Mesendoderm (in vitro differentiated cells): ENCODE data around the gene PDPR.
"Not testable (repeated sequence)": the region's sequence is repeated elsewhere in the genome, so short reads cannot be mapped to it uniquely, and the experiment has no call there.

Source experiments
- DNase-seq: peaks from one replicate; pipeline ENCODE4 v3.0.0; 2013
- H2AK5ac ChIP-seq: 2 replicates; pipeline ENCODE4 v1.6.1; 2013; ENCODE audit warnings: low read length, inconsistent platforms
- H2BK120ac ChIP-seq: 2 replicates; pipeline ENCODE4 v1.6.1; 2013; ENCODE audit warnings: low read depth, mild to moderate bottlenecking, low read length, moderate library complexity, mixed read lengths
- H2BK15ac ChIP-seq: replicated peaks from 2 replicates; pipeline ENCODE4 v1.6.1; 2013; ENCODE audit warnings: low read depth, mild to moderate bottlenecking, moderate library complexity
- H2BK5ac ChIP-seq: 2 replicates; pipeline ENCODE4 v1.6.1; 2013; ENCODE audit warnings: low read length, inconsistent platforms
- H3K18ac ChIP-seq: 2 replicates; pipeline ENCODE4 v1.6.1; 2013; ENCODE audit warnings: mild to moderate bottlenecking, low read length, mixed read lengths
- H3K23ac ChIP-seq: one replicate; pipeline ENCODE4 v1.6.1; 2013; ENCODE audit warnings: low read length
- H3K27ac ChIP-seq: 2 replicates; pipeline ENCODE4 v1.5.1; 2013; ENCODE audit warnings: low read depth, mild to moderate bottlenecking, inconsistent platforms, low read length, moderate library complexity
- H3K27me3 ChIP-seq: 2 replicates; pipeline ENCODE4 v1.6.1; 2013; ENCODE audit warnings: low read length, control low read depth, mild to moderate bottlenecking, inconsistent platforms; ENCODE audit not compliant: insufficient read depth, poor library complexity
- H3K36me3 ChIP-seq: 2 replicates; pipeline ENCODE4 v1.6.1; 2013; ENCODE audit warnings: low read length, inconsistent platforms; ENCODE audit not compliant: control insufficient read depth, insufficient read depth
- H3K4ac ChIP-seq: one replicate; pipeline ENCODE4 v1.6.1; 2013; ENCODE audit warnings: low read depth, mild to moderate bottlenecking, low read length, moderate library complexity
- H3K4me1 ChIP-seq: 2 replicates; pipeline ENCODE4 v1.6.1; 2013; ENCODE audit warnings: low read depth, low read length, inconsistent platforms; ENCODE audit not compliant: control insufficient read depth
- H3K4me2 ChIP-seq: 2 replicates; pipeline ENCODE4 v1.6.1; 2013; ENCODE audit warnings: low read length
- H3K4me3 ChIP-seq: 2 replicates; pipeline ENCODE4 v1.5.1; 2013; ENCODE audit warnings: mild to moderate bottlenecking, low read length
- H3K56ac ChIP-seq: one replicate; pipeline ENCODE4 v1.6.1; 2013; ENCODE audit warnings: low read length
- H3K79me1 ChIP-seq: 2 replicates; pipeline ENCODE4 v1.6.1; 2013; ENCODE audit warnings: low read length, inconsistent platforms
- H3K79me2 ChIP-seq: 2 replicates; pipeline ENCODE4 v1.6.1; 2013; ENCODE audit warnings: mild to moderate bottlenecking, low read length; ENCODE audit not compliant: control insufficient read depth, insufficient read depth
- H3K9ac ChIP-seq: 2 replicates; pipeline ENCODE4 v1.6.1; 2013; ENCODE audit warnings: low read length, inconsistent platforms
- H4K5ac ChIP-seq: one replicate; pipeline ENCODE4 v1.6.1; 2013; ENCODE audit warnings: low read length
- H4K8ac ChIP-seq: one replicate; pipeline ENCODE4 v1.6.1; 2013; ENCODE audit warnings: low read depth, mild to moderate bottlenecking, control low read depth, low read length, moderate library complexity
- WGBS: extraction: QIAGEN DNeasy Blood & Tissue Kit; methylation state at CpG from one replicate; pipeline ENCODE4 v1.1.7; 2013; ENCODE audit warnings: low lambda C conversion rate, missing lambda C conversion rate; ENCODE audit not compliant: insufficient coverage; ENCODE audit errors: extremely low coverage; 5-methylcytosine and 5-hydroxymethylcytosine counted together

PDPR gene

DNA sequence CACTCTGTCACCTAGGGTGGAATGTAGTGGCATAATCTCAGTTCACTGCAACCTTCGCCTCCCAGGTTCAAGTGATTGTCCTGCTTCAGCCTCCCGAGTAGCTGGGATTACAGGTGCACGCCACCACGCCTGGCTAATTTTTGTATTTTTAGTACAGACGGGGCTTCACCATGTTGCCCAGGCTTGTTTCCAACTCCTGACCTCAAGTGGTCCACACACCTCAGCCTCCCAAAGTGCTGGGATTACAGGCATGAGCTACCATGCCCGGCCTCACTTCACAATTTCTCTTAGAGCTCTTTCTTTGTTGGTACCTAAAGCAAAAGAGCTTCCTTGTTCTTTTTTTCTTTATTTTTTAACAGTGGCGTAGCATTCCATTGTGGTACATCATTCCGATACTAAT lies 35.2 kb downstream of the PDPR start:
- H2BK5ac ChIP-seq, H3K4me3 ChIP-seq, H3K36me3 ChIP-seq: not testable (repeated sequence)

GRCh38 chr16:70151391-70151790 lies 37.3 kb downstream of the PDPR start:
- Histone ChIP-seq H3K27me3 (no peaks in the 10 kb centered on the region), H2BK15ac (no peak overlapping the region), H4K8ac (no peak overlapping the region), H3K4ac (no peak overlapping the region), H3K4me2 (no peak overlapping the region), H3K4me3 (no peak overlapping the region), H3K9ac (no peak overlapping the region), H3K79me1 (no peaks in the 10 kb centered on the region), H3K27ac (no peak overlapping the region), H3K36me3 (peaks cover 4% of the 10 kb centered on the region), H3K23ac (no peak overlapping the region), H3K18ac (no peak overlapping the region), H2AK5ac (no peak overlapping the region), H2BK5ac (no peak overlapping the region), H4K5ac (no peak overlapping the region), H3K56ac (no peak overlapping the region), H2BK120ac (no peak overlapping the region), H3K79me2 (no peaks in the 10 kb centered on the region), H3K4me1 (no peaks in the 10 kb centered on the region)
- no CpG with 5 or more reads among the region's 2 CpGs for WGBS
- DNase-seq = no peak

More for the DNA sequence above, 35.2 kb downstream of the PDPR start:
- not testable (repeated sequence) for H3K9ac ChIP-seq, H2BK15ac ChIP-seq, H3K79me1 ChIP-seq, H3K23ac ChIP-seq, H2BK120ac ChIP-seq, H3K27ac ChIP-seq, H3K4me2 ChIP-seq, H3K27me3 ChIP-seq, H4K8ac ChIP-seq, H3K4ac ChIP-seq, H3K56ac ChIP-seq, H3K18ac ChIP-seq, H2AK5ac ChIP-seq, H4K5ac ChIP-seq, H3K4me1 ChIP-seq, DNase-seq, H3K79me2 ChIP-seq
- no CpG with 5 or more reads among the region's 8 CpGs for WGBS

GRCh38 chr16:70151941-70152509 lies 37.9 kb downstream of the PDPR start:
- H4K8ac ChIP-seq = no peak overlapping the region
- no peaks in the 10 kb centered on the region for H3K79me2 ChIP-seq
- H3K4me1 ChIP-seq = no peaks in the 10 kb centered on the region
- H3K4me3 ChIP-seq = no peak overlapping the region
- H3K27me3 ChIP-seq = no peaks in the 10 kb centered on the region
- peaks cover 8% of the 10 kb centered on the region for H3K36me3 ChIP-seq
- DNase-seq = no peak
- no peak overlapping the region for H2BK120ac ChIP-seq
- H4K5ac ChIP-seq = no peak overlapping the region
- no peak overlapping the region for H3K56ac ChIP-seq
- H3K9ac ChIP-seq = no peak overlapping the region
- no CpG with 5 or more reads among the region's 17 CpGs for WGBS
- no peak overlapping the region for H3K27ac ChIP-seq
- no peak overlapping the region for H3K23ac ChIP-seq
- no peak overlapping the region for H2BK15ac ChIP-seq
- no peak overlapping the region for H3K4ac ChIP-seq
- no peak overlapping the region for H3K4me2 ChIP-seq
- no peak overlapping the region for H3K18ac ChIP-seq
- H2BK5ac ChIP-seq = no peak overlapping the region
- H3K79me1 ChIP-seq = no peaks in the 10 kb centered on the region
- H2AK5ac ChIP-seq = no peak overlapping the region

- Histone ChIP-seq H3K27ac (no peak overlapping the region), H3K27me3 (no peaks in the 10 kb centered on the region), H4K5ac (no peak overlapping the region), H3K4me2 (no peak overlapping the region), H3K23ac (no peak overlapping the region), H2BK120ac (no peak overlapping the region), H3K56ac (no peak overlapping the region), H3K4ac (no peak overlapping the region), H3K4me1 (no peaks in the 10 kb centered on the region), H2BK5ac (no peak overlapping the region), H3K9ac (no peak overlapping the region), H3K18ac (no peak overlapping the region), H3K4me3 (no peak overlapping the region), H2AK5ac (no peak overlapping the region), H3K36me3 (peaks cover 9% of the 10 kb centered on the region), H3K79me1 (no peaks in the 10 kb centered on the region), H3K79me2 (no peaks in the 10 kb centered on the region), H4K8ac (no peak overlapping the region), H2BK15ac (no peak overlapping the region)
- DNase-seq = no peak
- WGBS = no CpG with 5 or more reads among the region's 13 CpGs
These were observed 38.6 kb downstream of the PDPR start for GRCh38 chr16:70152578-70153302.

DNA sequence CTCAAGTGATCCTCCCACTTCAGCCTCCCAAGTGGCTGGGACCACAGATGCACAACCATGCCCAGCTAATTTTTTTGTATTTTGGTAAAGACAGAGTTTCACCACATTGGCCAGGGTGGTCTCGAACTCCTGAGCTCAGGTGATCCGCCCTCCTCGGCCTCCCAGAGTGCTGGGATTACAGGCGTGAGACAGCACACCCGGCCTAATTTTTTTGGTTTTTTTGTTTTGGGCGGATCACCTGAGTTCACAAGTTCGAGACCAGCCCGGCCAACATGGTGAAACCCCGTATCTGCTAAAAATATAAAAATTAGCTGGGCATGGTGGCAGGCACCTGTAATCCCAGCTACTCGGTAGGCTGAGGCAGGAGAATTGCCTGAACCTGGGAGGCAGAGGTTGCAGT lies 40.6 kb downstream of the PDPR start:
- not testable (repeated sequence) for H3K4me2 ChIP-seq, H3K79me1 ChIP-seq, H2BK5ac ChIP-seq, H2BK15ac ChIP-seq, H2BK120ac ChIP-seq, H3K4ac ChIP-seq, H3K18ac ChIP-seq, H3K4me3 ChIP-seq, H3K4me1 ChIP-seq, H3K36me3 ChIP-seq, H4K5ac ChIP-seq, H3K27ac ChIP-seq, H3K27me3 ChIP-seq, H2AK5ac ChIP-seq, H3K56ac ChIP-seq, H3K23ac ChIP-seq, DNase-seq, H3K79me2 ChIP-seq, H4K8ac ChIP-seq, H3K9ac ChIP-seq
- WGBS = no CpG with 5 or more reads among the region's 10 CpGs
